Endothelial cell (in vitro differentiated cells): Measurements from ENCODE around the gene BEAN1. TPM values are rescaled to one million over a fixed set of nuclear protein-coding genes. Genes with fewer than 3 reads are reported as not detected.
A peak's percentile ranks its signal among the peaks of the same experiment; 100 is the strongest.

Experiments used
- DNase-seq: peaks from one replicate; pipeline ENCODE4 v3.0.0; 2021; ENCODE audit warnings: low spot score
- H3K27ac Mint-ChIP-seq: one replicate; pipeline ENCODE4 v1.8.0; 2021; ENCODE audit warnings: mixed read lengths, inconsistent platforms; ENCODE audit not compliant: unreplicated experiment
- H3K27me3 Mint-ChIP-seq: one replicate; pipeline ENCODE4 v1.8.0; 2021; ENCODE audit warnings: mild to moderate bottlenecking, moderate library complexity, mixed read lengths, inconsistent platforms; ENCODE audit not compliant: unreplicated experiment
- H3K36me3 Mint-ChIP-seq: one replicate; pipeline ENCODE4 v1.8.0; 2021; ENCODE audit warnings: mild to moderate bottlenecking, low read depth, mixed read lengths, inconsistent platforms; ENCODE audit not compliant: unreplicated experiment
- H3K4me1 Mint-ChIP-seq: one replicate; pipeline ENCODE4 v1.8.0; 2021; ENCODE audit warnings: mild to moderate bottlenecking, mixed read lengths, inconsistent platforms; ENCODE audit not compliant: unreplicated experiment
- H3K4me3 Mint-ChIP-seq: one replicate; pipeline ENCODE4 v1.8.0; 2021; ENCODE audit warnings: mild to moderate bottlenecking, mixed read lengths, inconsistent platforms; ENCODE audit not compliant: unreplicated experiment
- H3K9me3 Mint-ChIP-seq: one replicate; pipeline ENCODE4 v1.8.0; 2021; ENCODE audit warnings: mixed read lengths, inconsistent platforms; ENCODE audit not compliant: unreplicated experiment
- total RNA-seq: library from RNA; stranded (reverse); fragmentation: NEBNext Ultra II Directional; extraction: Animal tissue kit (Norgen Biotek cat#: 25700); gene quantifications from one replicate; pipeline ENCODE4 v1.2.1, GENCODE V29; 2021; ENCODE audit not compliant: unreplicated experiment
- TF ChIP-seq, protein P1 (sequence below): fragments of 200-600 bp; sonication (generic); IDR thresholded peaks from one replicate; pipeline ENCODE4 v1.5.0; 2021; ENCODE audit warnings: antibody characterized with exemption; ENCODE audit not compliant: unreplicated experiment

BEAN1 gene
- total RNA-seq, 1 donor from 2014 or later: 0.49 TPM

DNA sequence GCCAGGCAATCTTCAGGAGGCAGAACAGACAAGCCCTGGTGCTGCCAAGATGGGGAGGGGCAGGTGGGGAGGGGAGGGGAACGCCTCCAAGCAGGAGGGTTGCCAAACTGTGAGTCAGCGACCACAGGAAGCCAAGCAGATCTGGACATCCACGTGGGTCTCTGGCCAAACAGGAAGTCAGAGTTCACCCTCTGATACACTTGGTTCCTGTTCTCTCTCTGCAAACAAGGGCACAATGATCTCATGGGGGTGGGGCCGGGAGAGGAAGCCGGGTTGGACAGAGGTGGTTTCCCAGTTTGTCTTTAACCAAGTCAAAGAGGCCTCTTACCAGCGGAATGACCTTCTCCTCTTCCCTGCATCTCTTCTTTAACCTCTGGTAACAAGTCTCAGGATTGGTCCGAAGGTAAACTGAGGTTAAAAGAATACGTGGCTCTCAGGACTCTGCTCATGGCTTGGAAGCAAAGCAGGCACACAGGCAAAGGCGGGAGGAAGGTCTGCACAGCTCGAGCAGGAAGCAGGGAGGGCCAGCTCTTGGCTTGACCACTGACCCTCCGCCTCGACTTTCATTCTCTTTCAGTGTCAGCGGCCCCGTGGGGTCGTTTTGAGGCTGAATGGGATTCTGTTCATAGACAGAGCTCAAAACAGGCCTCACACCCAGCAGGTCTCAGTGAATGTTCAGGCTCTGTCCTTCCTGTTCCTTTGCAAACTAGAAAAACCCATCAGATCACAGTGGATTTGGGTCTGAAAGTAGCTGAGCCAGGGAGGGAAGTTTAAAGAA, 89.9 kb downstream of the BEAN1 start:
- peaks cover 15% of the 10 kb centered on the region for H3K36me3 Mint-ChIP-seq
- H3K4me3 Mint-ChIP-seq: no peak overlapping the region
- DNase-seq: peak; percentile 86
- TF ChIP-seq, protein P1, sequence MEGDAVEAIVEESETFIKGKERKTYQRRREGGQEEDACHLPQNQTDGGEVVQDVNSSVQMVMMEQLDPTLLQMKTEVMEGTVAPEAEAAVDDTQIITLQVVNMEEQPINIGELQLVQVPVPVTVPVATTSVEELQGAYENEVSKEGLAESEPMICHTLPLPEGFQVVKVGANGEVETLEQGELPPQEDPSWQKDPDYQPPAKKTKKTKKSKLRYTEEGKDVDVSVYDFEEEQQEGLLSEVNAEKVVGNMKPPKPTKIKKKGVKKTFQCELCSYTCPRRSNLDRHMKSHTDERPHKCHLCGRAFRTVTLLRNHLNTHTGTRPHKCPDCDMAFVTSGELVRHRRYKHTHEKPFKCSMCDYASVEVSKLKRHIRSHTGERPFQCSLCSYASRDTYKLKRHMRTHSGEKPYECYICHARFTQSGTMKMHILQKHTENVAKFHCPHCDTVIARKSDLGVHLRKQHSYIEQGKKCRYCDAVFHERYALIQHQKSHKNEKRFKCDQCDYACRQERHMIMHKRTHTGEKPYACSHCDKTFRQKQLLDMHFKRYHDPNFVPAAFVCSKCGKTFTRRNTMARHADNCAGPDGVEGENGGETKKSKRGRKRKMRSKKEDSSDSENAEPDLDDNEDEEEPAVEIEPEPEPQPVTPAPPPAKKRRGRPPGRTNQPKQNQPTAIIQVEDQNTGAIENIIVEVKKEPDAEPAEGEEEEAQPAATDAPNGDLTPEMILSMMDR: no peak
- peaks cover 73% of the 10 kb centered on the region for H3K4me1 Mint-ChIP-seq
- H3K27me3 Mint-ChIP-seq: peaks cover 6% of the 10 kb centered on the region
- H3K27ac Mint-ChIP-seq: peak overlapping the region; percentile 100
- no peaks in the 10 kb centered on the region for H3K9me3 Mint-ChIP-seq

DNA sequence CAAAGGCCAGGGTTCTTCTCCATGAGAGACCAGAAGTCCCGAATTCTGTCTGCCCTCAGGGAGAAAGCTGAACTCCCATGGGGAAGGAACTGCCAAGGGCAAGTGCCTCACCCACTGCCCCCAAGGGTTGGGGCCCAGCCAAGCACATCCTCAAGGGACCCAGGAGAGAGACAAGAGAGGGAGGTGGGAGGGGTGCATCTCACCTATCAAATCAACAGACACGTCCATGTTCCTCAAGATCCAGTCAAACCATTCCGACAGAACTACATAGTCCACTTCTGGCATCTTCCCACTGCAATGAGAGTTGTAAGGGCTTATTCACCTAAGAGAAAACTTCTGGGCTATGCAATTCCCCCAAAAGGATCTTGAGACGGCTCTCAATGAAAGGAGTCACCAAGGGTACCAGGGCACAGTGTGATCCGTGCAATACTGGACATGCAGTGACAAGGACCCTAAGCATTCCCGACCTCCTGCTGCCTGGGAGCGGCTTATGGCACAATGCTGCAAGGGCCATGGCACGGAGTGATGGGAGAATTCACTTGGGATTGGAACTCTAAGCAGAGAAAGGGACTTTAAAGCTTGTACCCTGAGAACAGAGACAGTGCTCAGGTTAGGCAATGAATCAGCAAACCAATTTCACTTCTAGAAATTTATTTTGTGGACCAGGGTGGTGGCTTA, 90.6 kb downstream of the BEAN1 start:
- Mint-ChIP-seq H3K4me1 (peaks cover 74% of the 10 kb centered on the region), H3K9me3 (no peaks in the 10 kb centered on the region), H3K27me3 (peaks cover 6% of the 10 kb centered on the region), H3K4me3 (no peak overlapping the region), H3K27ac (peak overlapping the region; percentile 100), H3K36me3 (peaks cover 14% of the 10 kb centered on the region)
- no peak for DNase-seq
- TF ChIP-seq, protein P1: no peak

DNA sequence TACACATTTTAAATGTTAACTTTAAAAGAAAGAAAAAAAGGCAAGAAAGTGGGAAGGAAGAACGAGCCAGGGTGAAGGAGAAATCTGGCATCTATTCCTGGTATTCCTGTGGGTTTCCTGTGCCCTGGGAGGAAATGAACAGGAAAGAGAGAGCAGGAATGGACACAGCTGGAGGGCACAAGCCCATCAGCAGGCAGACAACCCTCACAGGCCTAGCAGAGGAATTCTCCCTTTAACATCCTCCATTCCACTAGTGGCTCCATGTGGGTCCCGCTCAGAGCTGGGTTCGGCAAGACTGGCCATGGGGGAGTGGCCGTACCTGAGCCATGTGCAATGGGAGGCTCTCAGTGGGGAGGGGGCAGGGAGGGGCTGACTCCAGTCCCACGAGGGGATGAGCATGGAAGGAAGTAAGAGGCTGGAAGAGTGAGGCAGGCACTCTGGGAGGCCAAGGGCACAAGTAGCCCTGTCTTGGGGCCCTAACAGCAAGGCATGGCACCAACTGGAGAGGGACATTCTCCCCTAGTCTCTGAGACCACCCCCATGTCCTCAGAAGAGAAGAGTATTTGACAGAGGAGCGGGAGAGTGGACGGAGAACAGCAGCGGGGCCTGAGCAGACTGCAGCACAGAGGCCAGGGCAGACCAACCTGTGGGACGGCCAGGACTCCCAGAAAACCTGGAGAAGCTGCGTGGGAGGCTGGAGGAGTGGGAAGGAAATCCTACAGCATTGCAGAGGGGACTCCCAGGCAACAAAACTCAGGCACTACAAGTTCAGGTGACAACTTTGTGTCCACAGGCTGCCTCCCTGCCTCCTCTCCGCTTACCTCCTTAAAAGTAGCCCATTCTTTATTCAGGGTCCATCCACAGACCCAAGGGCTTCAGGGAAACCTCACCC, 92.6 kb downstream of the BEAN1 start:
- H3K27me3 Mint-ChIP-seq: peaks cover 7% of the 10 kb centered on the region
- peak overlapping the region; percentile 21 for H3K4me3 Mint-ChIP-seq
- H3K36me3 Mint-ChIP-seq: peaks cover 13% of the 10 kb centered on the region
- no peak for DNase-seq
- peaks cover 74% of the 10 kb centered on the region for H3K4me1 Mint-ChIP-seq
- H3K27ac Mint-ChIP-seq: peak overlapping the region; percentile 75
- TF ChIP-seq, protein P1: no peak
- H3K9me3 Mint-ChIP-seq: no peaks in the 10 kb centered on the region

DNA sequence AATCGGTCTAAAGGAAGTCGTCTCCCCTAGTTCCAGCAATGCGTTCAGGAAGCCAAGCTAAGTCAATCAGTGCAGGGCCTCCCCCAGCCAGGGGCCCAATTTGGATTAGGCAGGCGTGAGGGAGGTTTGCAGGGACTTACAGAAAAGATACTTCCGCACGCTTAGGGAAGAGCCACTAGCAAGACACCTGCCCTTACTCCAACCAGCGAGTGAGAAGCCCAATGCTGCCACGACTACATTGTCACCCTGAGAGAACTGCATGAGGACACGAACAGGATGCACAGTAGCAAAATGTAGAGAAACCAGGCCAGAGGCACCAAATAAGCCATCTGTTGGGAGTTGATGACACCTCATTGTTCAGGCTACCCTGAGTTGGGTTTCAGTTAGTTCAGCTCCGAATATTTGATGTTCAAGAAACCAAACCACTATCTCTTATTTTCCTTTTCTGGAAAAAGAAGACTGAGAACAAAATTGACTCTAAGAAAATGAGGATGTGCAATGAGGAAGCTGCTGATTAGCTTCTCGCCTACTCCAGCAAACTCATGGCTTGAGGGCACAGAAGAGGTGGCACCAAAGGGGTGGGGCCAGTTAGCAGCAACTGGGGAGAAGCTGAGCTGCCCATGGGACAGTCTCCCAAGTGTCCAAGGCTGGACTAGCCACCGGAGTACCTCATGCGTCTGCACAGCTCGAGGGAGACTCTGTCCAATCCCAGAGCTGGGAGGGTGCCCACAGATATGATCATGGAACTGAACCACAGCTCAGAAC, 93.5 kb downstream of the BEAN1 start:
- Mint-ChIP-seq H3K9me3 (no peaks in the 10 kb centered on the region), H3K4me1 (peaks cover 74% of the 10 kb centered on the region), H3K36me3 (peaks cover 17% of the 10 kb centered on the region), H3K27ac (no peak overlapping the region), H3K27me3 (peaks cover 7% of the 10 kb centered on the region), H3K4me3 (no peak overlapping the region)
- DNase-seq: no peak
- TF ChIP-seq, protein P1: no peak
